Activated CD4-positive, alpha-beta T cell treated with anti-CD3 and anti-CD28 coated beads for 4 hours (primary cell): Measurements from ENCODE around the gene NLGN1.
"Not testable (repeated sequence)": the region's sequence is repeated elsewhere in the genome, so short reads cannot be mapped to it uniquely, and the experiment has no call there.

Source experiments
- DNase-seq, 2 donors: peaks; one replicate each; pipeline ENCODE4 v3.0.0-alpha.2; 2020

The NLGN1 gene

GRCh38 chr3:173439004-173439403, 41.5 kb downstream of the NLGN1 start:
- DNase-seq = no peak

GRCh38 chr3:173440514-173440913, 43.0 kb downstream of the NLGN1 start:
- DNase-seq = no peak

- DNase-seq = not testable (repeated sequence)
Measured at GRCh38 chr3:173451561-173451960, 54.0 kb downstream of the NLGN1 start.

GRCh38 chr3:173463250-173463649, 65.7 kb downstream of the NLGN1 start:
- DNase-seq = no peak

- no peak for DNase-seq
Measured at GRCh38 chr3:173465112-173465511, 67.6 kb downstream of the NLGN1 start.

- no peak for DNase-seq
Measured at GRCh38 chr3:173465898-173466678, 68.5 kb downstream of the NLGN1 start.

GRCh38 chr3:173467501-173467900, 70.0 kb downstream of the NLGN1 start:
- no peak for DNase-seq

GRCh38 chr3:173473237-173473636, 75.7 kb downstream of the NLGN1 start:
- DNase-seq = no peak

GRCh38 chr3:173479301-173479700, 81.8 kb downstream of the NLGN1 start:
- no peak for DNase-seq

GRCh38 chr3:173501931-173502489, 104.5 kb downstream of the NLGN1 start:
- DNase-seq = no peak

GRCh38 chr3:173502983-173503568, 105.5 kb downstream of the NLGN1 start:
- no peak for DNase-seq

- DNase-seq = no peak
Measured at GRCh38 chr3:173510565-173510964, 113.0 kb downstream of the NLGN1 start.

GRCh38 chr3:173513123-173513522, 115.6 kb downstream of the NLGN1 start:
- no peak for DNase-seq

GRCh38 chr3:173529062-173529711, 131.6 kb downstream of the NLGN1 start:
- DNase-seq = no peak

- DNase-seq = no peak
Measured at GRCh38 chr3:173531602-173532001, 134.1 kb downstream of the NLGN1 start.

GRCh38 chr3:173538410-173538809, 140.9 kb downstream of the NLGN1 start:
- DNase-seq = no peak

- DNase-seq = not testable (repeated sequence)
Measured at GRCh38 chr3:173545590-173545989, 148.0 kb downstream of the NLGN1 start.

- DNase-seq = no peak
Measured at GRCh38 chr3:173547070-173547469, 149.5 kb downstream of the NLGN1 start.

- DNase-seq = no peak
Measured at GRCh38 chr3:173548261-173548660, 150.7 kb downstream of the NLGN1 start.

GRCh38 chr3:173552526-173552925, 155.0 kb downstream of the NLGN1 start:
- no peak for DNase-seq

- no peak for DNase-seq
Measured at GRCh38 chr3:173553635-173554280, 156.2 kb downstream of the NLGN1 start.

- no peak for DNase-seq
Measured at GRCh38 chr3:173556546-173556945, 159.0 kb downstream of the NLGN1 start.

GRCh38 chr3:173567997-173568396, 170.5 kb downstream of the NLGN1 start:
- DNase-seq = no peak
